Mesenchymal stem cell (in vitro differentiated cells and primary cell): ENCODE measurements around the gene MRPL24.

Source experiments
- DNase-seq: peaks from one replicate; pipeline ENCODE4 v3.0.0-alpha.2; 2013
- H2AFZ ChIP-seq: one replicate; pipeline ENCODE4 v1.6.1; 2013; ENCODE audit warnings: low read depth, mild to moderate bottlenecking, control low read depth, inconsistent platforms, low read length, moderate library complexity
- H2AK5ac ChIP-seq: 2 replicates; pipeline ENCODE4 v1.6.1; 2013; ENCODE audit warnings: low read length, moderate library complexity, mild to moderate bottlenecking, inconsistent platforms; ENCODE audit not compliant: severe bottlenecking
- H2BK120ac ChIP-seq: one replicate; pipeline ENCODE4 v1.6.1; 2013; ENCODE audit warnings: low read depth, mild to moderate bottlenecking, inconsistent platforms, low read length, moderate library complexity
- H2BK12ac ChIP-seq, 2 experiments: one replicate each; pipeline ENCODE4 v1.6.1; 2013; ENCODE audit warnings: inconsistent platforms in 2 of 2, low read length in 2 of 2, mild to moderate bottlenecking in 2 of 2, moderate library complexity in 2 of 2, control low read depth in 1 of 2
- H2BK15ac ChIP-seq: one replicate; pipeline ENCODE4 v1.6.1; 2013; ENCODE audit warnings: mild to moderate bottlenecking, low read depth, inconsistent platforms; ENCODE audit not compliant: poor library complexity, severe bottlenecking
- H2BK5ac ChIP-seq: 2 replicates; pipeline ENCODE4 v1.6.1; 2013; ENCODE audit warnings: low read depth, mild to moderate bottlenecking, low read length, control low read depth, inconsistent platforms; ENCODE audit not compliant: poor library complexity, severe bottlenecking
- H3K14ac ChIP-seq, 2 experiments: one replicate each; pipeline ENCODE4 v1.6.1; 2013; ENCODE audit warnings: inconsistent platforms in 2 of 2, low read length in 2 of 2, control low read depth in 1 of 2, mild to moderate bottlenecking in 1 of 2, moderate library complexity in 1 of 2
- H3K18ac ChIP-seq, 2 experiments: one replicate each; pipeline ENCODE4 v1.6.1; 2013; ENCODE audit warnings: inconsistent platforms in 2 of 2, low read length in 2 of 2, control low read depth in 1 of 2, low read depth in 1 of 2, mild to moderate bottlenecking in 1 of 2
- H3K23ac ChIP-seq, 2 experiments: one replicate each; pipeline ENCODE4 v1.6.1; 2013; ENCODE audit warnings: inconsistent platforms in 2 of 2, low read length in 2 of 2, mild to moderate bottlenecking in 2 of 2, moderate library complexity in 2 of 2, control low read depth in 1 of 2
- H3K27ac ChIP-seq: 2 replicates; pipeline ENCODE4 v1.5.1; 2013; ENCODE audit warnings: mild to moderate bottlenecking, moderate library complexity, low read length, control low read depth, inconsistent platforms; ENCODE audit not compliant: poor library complexity, severe bottlenecking
- H3K27me3 ChIP-seq, 2 experiments: 2 replicates each; pipeline versions ENCODE4 v1.6.1 to v1.7.0; 2013; ENCODE audit warnings: low read length in 2 of 2, mild to moderate bottlenecking in 2 of 2, moderate library complexity in 2 of 2, control low read depth in 1 of 2, inconsistent platforms in 1 of 2; ENCODE audit not compliant: control insufficient read depth in 1 of 2, insufficient read depth in 1 of 2
- H3K36me3 ChIP-seq, 2 experiments: 2 replicates each; pipeline versions ENCODE4 v1.6.1 to v1.7.0; 2013; ENCODE audit warnings: low read length in 2 of 2, control low read depth in 1 of 2, inconsistent platforms in 1 of 2, low read depth in 1 of 2, mild to moderate bottlenecking in 1 of 2; ENCODE audit not compliant: insufficient read depth in 2 of 2, control insufficient read depth in 1 of 2
- H3K4ac ChIP-seq, 2 experiments: one replicate each; pipeline ENCODE4 v1.6.1; 2013; ENCODE audit warnings: inconsistent platforms in 2 of 2, low read length in 2 of 2, mild to moderate bottlenecking in 2 of 2, moderate library complexity in 2 of 2, control low read depth in 1 of 2, low read depth in 1 of 2
- H3K4me1 ChIP-seq: 2 replicates; pipeline ENCODE4 v1.6.1; 2013; ENCODE audit warnings: low read depth, low read length, control low read depth; ENCODE audit not compliant: control insufficient read depth, insufficient read depth
- H3K4me2 ChIP-seq: 2 replicates; pipeline ENCODE4 v1.6.1; 2013; ENCODE audit warnings: low read length, mild to moderate bottlenecking, inconsistent platforms; ENCODE audit not compliant: poor library complexity, severe bottlenecking
- H3K4me3 ChIP-seq, 2 experiments: 2 replicates each; pipeline versions ENCODE4 v1.5.1 to v1.7.0; 2013; ENCODE audit warnings: low read length in 2 of 2, mild to moderate bottlenecking in 2 of 2, control low read depth in 1 of 2, low read depth in 1 of 2; ENCODE audit not compliant: insufficient read depth in 1 of 2
- H3K79me1 ChIP-seq: replicated peaks from 2 replicates; pipeline ENCODE4 v1.6.1; 2013; ENCODE audit warnings: mild to moderate bottlenecking, control low read depth, low read length, inconsistent platforms; ENCODE audit not compliant: poor library complexity, severe bottlenecking
- H3K9ac ChIP-seq: 2 replicates; pipeline ENCODE4 v1.7.0; 2013; ENCODE audit warnings: mild to moderate bottlenecking, low read length, moderate library complexity
- H3K9me3 ChIP-seq: 2 replicates; pipeline ENCODE4 v1.7.0; 2013; ENCODE audit warnings: mild to moderate bottlenecking, low read length; ENCODE audit not compliant: control insufficient read depth
- H4K8ac ChIP-seq: one replicate; pipeline ENCODE4 v1.6.1; 2013; ENCODE audit warnings: inconsistent platforms, mild to moderate bottlenecking, low read length, moderate library complexity
- H4K91ac ChIP-seq: one replicate; pipeline ENCODE4 v1.6.1; 2013; ENCODE audit warnings: mild to moderate bottlenecking, low read length, inconsistent platforms
- WGBS: methylation state at CpG from one replicate; pipeline ENCODE4 v1.1.7; 2013; ENCODE audit warnings: mixed read lengths; 5-methylcytosine and 5-hydroxymethylcytosine counted together

MRPL24 gene

DNA sequence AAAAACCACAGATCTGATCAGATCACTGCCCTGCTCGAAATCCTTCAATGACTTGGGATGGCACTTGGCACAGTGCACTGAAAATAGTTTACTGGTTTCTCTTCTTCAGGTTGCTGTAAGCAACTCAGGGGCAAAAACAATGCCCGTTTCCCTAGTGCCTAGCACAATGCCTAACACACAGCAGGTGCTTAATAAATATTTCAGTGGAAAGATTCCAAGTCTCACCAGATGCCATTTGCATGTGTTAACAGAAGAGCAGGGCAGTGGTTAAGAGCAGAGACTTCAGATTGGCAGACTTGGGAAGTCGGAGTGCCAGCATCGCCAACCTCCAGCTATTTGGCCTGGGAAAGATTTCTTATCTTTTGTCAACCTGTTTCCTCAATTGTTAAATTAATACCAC lies 23.5 kb downstream of the MRPL24 start:
- Histone ChIP-seq H3K36me3 (peaks cover 14 to 34% of the 10 kb centered on the region in 2 experiments), H4K91ac (no peak overlapping the region), H3K18ac (no peak overlapping the region), H3K27ac (no peak overlapping the region), H2BK5ac (no peak overlapping the region), H3K4me2 (no peak overlapping the region), H3K9ac (no peak overlapping the region), H3K4ac (no peak overlapping the region), H3K4me3 (no peak overlapping the region), H3K27me3 (no peaks in the 10 kb centered on the region), H4K8ac (no peak overlapping the region), H3K9me3 (no peaks in the 10 kb centered on the region), H2BK12ac (no peak overlapping the region), H2BK15ac (no peak overlapping the region), H3K79me1 (peaks cover 5% of the 10 kb centered on the region), H2AK5ac (no peak overlapping the region), H2AFZ (no peak overlapping the region), H3K4me1 (no peaks in the 10 kb centered on the region), H2BK120ac (no peak overlapping the region), H3K14ac (no peak overlapping the region), H3K23ac (no peak overlapping the region)
- WGBS = 95% methylated on average over 3 of the region's 4 CpGs
- no peak for DNase-seq

DNA sequence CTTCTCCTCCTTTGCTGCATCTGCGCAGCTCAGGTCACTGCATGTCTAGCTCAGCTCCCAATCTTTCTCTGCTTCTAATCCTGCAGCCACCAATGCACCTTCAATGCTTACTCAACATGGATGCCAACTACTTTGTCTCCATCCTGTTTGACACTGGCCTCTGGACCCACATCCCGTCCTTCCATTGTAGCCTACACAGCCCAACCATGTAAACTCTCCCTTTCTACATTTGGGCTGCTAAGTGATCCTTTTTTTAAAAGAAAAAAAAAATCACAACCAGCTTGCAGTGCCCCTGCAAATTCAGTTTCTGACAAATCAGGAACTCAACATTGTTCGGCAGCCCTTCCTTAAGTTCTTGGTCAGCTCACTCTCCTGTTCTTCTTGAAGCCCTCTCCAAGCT lies 26.1 kb downstream of the MRPL24 start:
- Histone ChIP-seq H3K36me3 (peaks cover 6 to 16% of the 10 kb centered on the region in 2 experiments), H3K14ac (no peak overlapping the region), H3K9me3 (no peaks in the 10 kb centered on the region), H3K4me1 (peaks cover 8% of the 10 kb centered on the region), H3K27me3 (no peaks in the 10 kb centered on the region), H3K4me2 (no peak overlapping the region), H3K4me3 (no peak overlapping the region), H3K18ac (no peak overlapping the region), H4K8ac (no peak overlapping the region), H2BK5ac (no peak overlapping the region), H3K27ac (no peak overlapping the region), H2AK5ac (no peak overlapping the region), H2BK120ac (no peak overlapping the region), H2BK15ac (no peak overlapping the region), H3K4ac (no peak overlapping the region), H3K23ac (no peak overlapping the region), H3K9ac (no peak overlapping the region), H2AFZ (no peak overlapping the region), H2BK12ac (no peak overlapping the region), H3K79me1 (peaks cover 3% of the 10 kb centered on the region), H4K91ac (no peak overlapping the region)
- no peak for DNase-seq
- WGBS = 85% methylated on average over 3 of the region's 3 CpGs

DNA sequence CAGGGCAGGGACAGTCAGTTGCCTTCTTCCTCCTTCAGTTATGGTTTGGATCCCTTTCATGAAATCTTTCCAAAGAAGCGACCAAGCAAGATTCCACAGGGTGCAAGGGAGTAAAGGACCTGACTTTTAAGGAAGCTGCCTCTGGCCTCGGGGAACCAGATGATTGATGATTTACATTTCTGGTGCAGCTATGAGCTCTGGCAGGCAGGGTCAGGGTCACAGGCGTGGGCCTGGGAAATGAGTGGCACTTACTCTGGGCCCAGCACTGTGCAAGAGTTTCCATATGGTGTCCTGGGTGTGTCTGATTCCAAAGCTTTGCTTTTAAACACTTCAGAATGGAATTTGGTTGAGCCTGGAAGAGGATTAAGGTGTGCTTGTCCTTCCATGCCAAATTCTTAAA lies 28.3 kb downstream of the MRPL24 start:
- no peak overlapping the region for H3K18ac ChIP-seq
- no peak overlapping the region for H2AFZ ChIP-seq
- H3K4me1 ChIP-seq = peaks cover 20% of the 10 kb centered on the region
- H2BK12ac ChIP-seq = peak overlapping the region in 1 of 2 experiments; percentile 57
- no peak overlapping the region for H2BK5ac ChIP-seq
- WGBS = 24% methylated on average over 3 of the region's 3 CpGs
- H3K23ac ChIP-seq = peak overlapping the region in 1 of 2 experiments; percentile 94
- no peaks in the 10 kb centered on the region for H3K9me3 ChIP-seq
- peak overlapping the region in 1 of 2 experiments; percentile 33 for H3K4me3 ChIP-seq
- H3K14ac ChIP-seq = no peak overlapping the region
- H2BK15ac ChIP-seq = no peak overlapping the region
- peaks cover 3% of the 10 kb centered on the region for H3K79me1 ChIP-seq
- H4K91ac ChIP-seq = no peak overlapping the region
- no peak for DNase-seq
- H3K9ac ChIP-seq = no peak overlapping the region
- no peak overlapping the region for H3K27ac ChIP-seq
- no peak overlapping the region for H2AK5ac ChIP-seq
- H3K4ac ChIP-seq = no peak overlapping the region
- no peak overlapping the region for H3K4me2 ChIP-seq
- no peak overlapping the region for H4K8ac ChIP-seq
- peaks cover 0 to 9% of the 10 kb centered on the region in 2 experiments for H3K36me3 ChIP-seq
- no peaks in the 10 kb centered on the region for H3K27me3 ChIP-seq
- no peak overlapping the region for H2BK120ac ChIP-seq

DNA sequence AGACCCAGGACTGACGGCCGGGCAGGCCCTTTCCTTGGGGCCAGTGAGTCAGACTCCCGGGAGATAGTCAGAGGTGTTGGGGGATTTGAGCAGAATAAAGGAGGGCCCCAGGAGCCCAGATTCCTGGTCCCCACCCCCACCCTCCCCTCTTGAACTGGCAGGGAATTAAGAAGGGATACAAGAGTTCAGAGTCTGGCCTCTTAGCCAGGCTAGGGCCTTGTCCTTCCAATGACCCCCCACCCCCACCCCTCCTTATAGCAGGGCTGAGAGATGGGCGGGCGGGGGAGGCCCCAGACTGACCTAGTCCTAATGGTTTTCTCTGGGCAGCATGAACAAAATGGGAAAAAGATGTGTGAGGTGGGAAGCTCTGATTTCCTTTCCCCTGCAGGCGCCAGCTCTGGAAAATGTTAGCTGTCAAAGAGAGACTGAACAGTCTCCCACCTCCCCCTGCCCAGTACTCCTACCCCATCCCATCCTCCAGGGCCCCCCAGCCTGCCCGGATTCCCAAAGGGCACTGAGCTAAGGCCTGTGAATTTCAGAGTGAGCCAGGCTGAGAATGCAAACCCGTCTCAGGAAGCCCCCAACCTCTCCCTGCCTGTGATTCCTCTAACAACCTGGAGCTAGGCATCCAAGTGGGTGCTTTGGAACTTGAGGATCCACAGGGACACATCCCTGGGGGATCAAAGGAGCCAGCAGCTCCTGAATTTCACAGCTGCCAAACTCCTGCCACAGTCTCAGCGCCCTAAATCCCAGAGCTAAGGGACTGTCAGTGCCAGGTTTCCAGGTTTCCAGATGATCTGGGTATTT lies 29.7 kb downstream of the MRPL24 start:
- no peak overlapping the region for H2BK5ac ChIP-seq
- H3K14ac ChIP-seq = no peak overlapping the region
- H2AFZ ChIP-seq = no peak overlapping the region
- no peak for DNase-seq
- H4K91ac ChIP-seq = no peak overlapping the region
- H2BK12ac ChIP-seq = peak overlapping the region in 1 of 2 experiments; percentile 76
- no peak overlapping the region for H3K4ac ChIP-seq
- H3K23ac ChIP-seq = peak overlapping the region in 1 of 2 experiments; percentile 5
- H3K27ac ChIP-seq = no peak overlapping the region
- no peak overlapping the region for H3K4me3 ChIP-seq
- no peaks in the 10 kb centered on the region for H3K27me3 ChIP-seq
- H4K8ac ChIP-seq = no peak overlapping the region
- H2BK15ac ChIP-seq = no peak overlapping the region
- H2AK5ac ChIP-seq = no peak overlapping the region
- H3K79me1 ChIP-seq = no peaks in the 10 kb centered on the region
- no peaks in the 10 kb centered on the region for H3K9me3 ChIP-seq
- H3K36me3 ChIP-seq = peaks cover 0 to 9% of the 10 kb centered on the region in 2 experiments
- H2BK120ac ChIP-seq = peak overlapping the region; percentile 6
- H3K18ac ChIP-seq = peak overlapping the region in 1 of 2 experiments; percentile 52
- no peak overlapping the region for H3K4me2 ChIP-seq
- H3K4me1 ChIP-seq = peaks cover 34% of the 10 kb centered on the region
- no peak overlapping the region for H3K9ac ChIP-seq
- 20% methylated on average over 7 of the region's 9 CpGs for WGBS
